Measurements from ENCODE around the gene CAP2.
"Not testable (repeated sequence)": the region's sequence is repeated elsewhere in the genome, so short reads cannot be mapped to it uniquely, and the experiment has no call there.

Gene CAP2

GRCh38 chr6:17396256-17396655 is 2.9 kb downstream of the CAP2 start:
- no peak overlapping the region for H3K4me3 ChIP-seq (ENCODE audit: low read length)
- TF ChIP-seq CTCF (conservative IDR thresholded peaks at IDR 0.05; ENCODE audit: low read length): no peak
- DNase-seq (ENCODE audit: low read depth): no peak

GRCh38 chr6:17397764-17398194 is 4.4 kb downstream of the CAP2 start:
- peak; percentile 85 for DNase-seq (ENCODE audit: low read depth)
- H3K4me3 ChIP-seq (ENCODE audit: low read length): no peak overlapping the region
- TF ChIP-seq CTCF (conservative IDR thresholded peaks at IDR 0.05; ENCODE audit: low read length): no peak

- not testable (repeated sequence) for H3K4me3 ChIP-seq (ENCODE audit: low read length)
Measured at GRCh38 chr6:17405181-17405943, 12.0 kb downstream of the CAP2 start.

GRCh38 chr6:17405944-17406245 is 12.5 kb downstream of the CAP2 start:
- no peak for TF ChIP-seq CTCF (conservative IDR thresholded peaks at IDR 0.05; ENCODE audit: low read length)
- no peak overlapping the region for H3K4me3 ChIP-seq (ENCODE audit: low read length)
- DNase-seq (ENCODE audit: low read depth): no peak

More at GRCh38 chr6:17405181-17405943, 12.0 kb downstream of the CAP2 start:
- DNase-seq (ENCODE audit: low read depth): not testable (repeated sequence)

GRCh38 chr6:17408081-17408480 is 14.7 kb downstream of the CAP2 start:
- DNase-seq (ENCODE audit: low read depth): peak; percentile 37
- no peak overlapping the region for H3K4me3 ChIP-seq (ENCODE audit: low read length)
- TF ChIP-seq CTCF (conservative IDR thresholded peaks at IDR 0.05; ENCODE audit: low read length): no peak

- no peak overlapping the region for H3K4me3 ChIP-seq (ENCODE audit: low read length)
- no peak for TF ChIP-seq CTCF (conservative IDR thresholded peaks at IDR 0.05; ENCODE audit: low read length)
- DNase-seq (ENCODE audit: low read depth): no peak
Measured at GRCh38 chr6:17410281-17410680, 16.9 kb downstream of the CAP2 start.

GRCh38 chr6:17413313-17413750 is 19.9 kb downstream of the CAP2 start:
- no peak for TF ChIP-seq CTCF (conservative IDR thresholded peaks at IDR 0.05; ENCODE audit: low read length)

GRCh38 chr6:17414395-17414794 is 21.0 kb downstream of the CAP2 start:
- H3K4me3 ChIP-seq (ENCODE audit: low read length); DNase-seq (ENCODE audit: low read depth): not testable (repeated sequence)

More at GRCh38 chr6:17413313-17413750, 19.9 kb downstream of the CAP2 start:
- no peak overlapping the region for H3K4me3 ChIP-seq (ENCODE audit: low read length)
- DNase-seq (ENCODE audit: low read depth): peak; percentile 52

Data from AG10803 (cell line).